Naive thymus-derived CD4-positive, alpha-beta T cell (primary cell): ENCODE data around the gene F11. TPM values are rescaled to one million over a fixed set of nuclear protein-coding genes. Genes with fewer than 3 reads are reported as not detected.
"Not testable (repeated sequence)": the region's sequence is repeated elsewhere in the genome, so short reads cannot be mapped to it uniquely, and the experiment has no call there.

Experiments
- ATAC-seq: fragments of 150-1000 bp; cut with Tn5 transposase; 2 replicates; pipeline ENCODE4 v1.10.0; 2021; ENCODE audit warnings: mild to moderate bottlenecking, moderate library complexity
- CTCF ChIA-PET: fragments of 350-600 bp; sonication (Branson Sonifier 250); formaldehyde crosslinking; loops from one replicate; lab custom pipeline; 2021; ENCODE audit warnings: antibody characterized with exemption; lab: Charles Lee
- POLR2A ChIA-PET: fragments of 350-600 bp; sonication (Branson Sonifier 250); formaldehyde crosslinking; loops from one replicate; lab custom pipeline; 2021; ENCODE audit warnings: antibody characterized with exemption, inconsistent platforms; lab: Charles Lee
- DNase-seq, 9 donors: peaks; one replicate each; pipeline versions ENCODE4 v3.0.0 to v3.0.0-alpha.2; 2020 to 2022; ENCODE audit warnings: mixed read lengths in 1 of 9
- H3K27ac ChIP-seq: one replicate; pipeline ENCODE4 v1.7.0; 2013; ENCODE audit warnings: mild to moderate bottlenecking, low read depth, low read length, moderate library complexity
- H3K27me3 ChIP-seq, 2 donors: one replicate each; pipeline ENCODE4 v1.7.0; 2013; ENCODE audit warnings: low read length in 2 of 2, mild to moderate bottlenecking in 2 of 2, moderate library complexity in 2 of 2; ENCODE audit not compliant: control insufficient read depth in 2 of 2, insufficient read depth in 2 of 2
- H3K36me3 ChIP-seq, 3 experiments: 1 replicate in 2 of 3; 2 replicates in 1 of 3; pipeline ENCODE4 v1.7.0; 2013; ENCODE audit warnings: low read length in 3 of 3, mild to moderate bottlenecking in 3 of 3, moderate library complexity in 1 of 3; ENCODE audit not compliant: insufficient read depth in 3 of 3, control insufficient read depth in 2 of 3
- H3K4me1 ChIP-seq, 2 donors: one replicate each; pipeline ENCODE4 v1.7.0; 2013; ENCODE audit warnings: low read length in 2 of 2, mild to moderate bottlenecking in 2 of 2, moderate library complexity in 1 of 2; ENCODE audit not compliant: control insufficient read depth in 2 of 2, insufficient read depth in 2 of 2
- H3K4me3 ChIP-seq: 2 replicates; pipeline ENCODE4 v1.7.0; 2013; ENCODE audit warnings: mild to moderate bottlenecking, low read length
- H3K9me3 ChIP-seq, 3 experiments: 1 replicate in 2 of 3; 2 replicates in 1 of 3; pipeline ENCODE4 v1.7.0; 2013; ENCODE audit warnings: low read length in 3 of 3; ENCODE audit not compliant: control insufficient read depth in 2 of 3
- H3K27ac Mint-ChIP-seq, 9 donors: one replicate each; pipeline ENCODE4 v1.8.0; 2020 to 2022; ENCODE audit warnings: mixed read lengths in 9 of 9, mild to moderate bottlenecking in 8 of 9, moderate library complexity in 5 of 9, inconsistent platforms in 2 of 9
- H3K27me3 Mint-ChIP-seq, 5 donors: one replicate each; pipeline ENCODE4 v1.8.0; 2021 to 2022; ENCODE audit warnings: mixed read lengths in 5 of 5, mild to moderate bottlenecking in 1 of 5
- H3K36me3 Mint-ChIP-seq, 5 donors: one replicate each; pipeline ENCODE4 v1.8.0; 2020 to 2022; ENCODE audit warnings: mixed read lengths in 5 of 5, mild to moderate bottlenecking in 3 of 5, inconsistent platforms in 1 of 5
- H3K4me1 Mint-ChIP-seq, 7 donors: one replicate each; pipeline ENCODE4 v1.8.0; 2020 to 2022; ENCODE audit warnings: mixed read lengths in 7 of 7, mild to moderate bottlenecking in 3 of 7, inconsistent platforms in 1 of 7
- H3K4me3 Mint-ChIP-seq, 10 donors: one replicate each; pipeline ENCODE4 v1.8.0; 2020 to 2022; ENCODE audit warnings: mild to moderate bottlenecking in 10 of 10, mixed read lengths in 10 of 10, moderate library complexity in 6 of 10, inconsistent platforms in 2 of 10
- H3K9me3 Mint-ChIP-seq, 11 donors: one replicate each; pipeline ENCODE4 v1.8.0; 2020 to 2022; ENCODE audit warnings: mixed read lengths in 11 of 11, mild to moderate bottlenecking in 4 of 11, inconsistent platforms in 1 of 11, moderate library complexity in 1 of 11
- intact Hi-C, 2 donors: fragments of 100-400 bp; cut with micrococcal nuclease; formaldehyde crosslinking; loops; one replicate each; pipeline ENCODE4 v1.15.1; 2023
- polyA plus RNA-seq, 2 donors: library from polyadenylated mRNA; unstranded; fragments of 300-500 nt; fragmentation: Illumina TruSeq; gene quantifications; one replicate each; pipeline ENCODE4 v1.2.3, GENCODE V29; 2021
- total RNA-seq, 6 experiments: library from RNA in 5 of 6; stranded (reverse) in 5 of 6; gene quantifications; 1 replicate in 5 of 6; 2 replicates in 1 of 6; pipeline ENCODE4 v1.2.3 and lab custom pipeline; 2021 to 2026

Gene F11
- total and polyA plus RNA-seq, 7 experiments from 2014 or later, result 0.64 TPM; not detected in 6

GRCh38 chr4:186260504-186261448 is 5.2 kb upstream of the F11 start:
- Histone ChIP-seq H3K27me3 (no peaks in the 10 kb centered on the region), H3K4me3 (no peak overlapping the region), H3K27ac (no peak overlapping the region), H3K36me3 (no peaks in the 10 kb centered on the region), H3K9me3 (no peaks in the 10 kb centered on the region), H3K4me1 (no peaks in the 10 kb centered on the region)
- intact Hi-C loops, result no loop called here
- Mint-ChIP-seq H3K4me3 (no peak overlapping the region), H3K9me3 (peaks cover 0 to 2% (median 0%) of the 10 kb centered on the region in 11 donors), H3K4me1 (no peaks in the 10 kb centered on the region), H3K27ac (no peak overlapping the region), H3K36me3 (peaks cover 0 to 24% (median 5%) of the 10 kb centered on the region in 5 donors), H3K27me3 (peaks cover 4 to 22% (median 17%) of the 10 kb centered on the region in 5 donors)
- ChIA-PET POLR2A (no interaction called here), CTCF (interaction anchor here (0.5 kb wide), 1 partner anchor 49 kb away, joined by 3 read pairs; no protein-coding TSS in a partner anchor)
- ATAC-seq (no peak), DNase-seq (no peak)

GRCh38 chr4:186264660-186265059 is 1.3 kb upstream of the F11 start:
- no peaks in the 10 kb centered on the region for H3K4me1 ChIP-seq
- H3K27ac Mint-ChIP-seq, result no peak overlapping the region
- no peaks in the 10 kb centered on the region for H3K27me3 ChIP-seq
- H3K27ac ChIP-seq, result no peak overlapping the region
- no peaks in the 10 kb centered on the region for H3K9me3 ChIP-seq
- H3K36me3 ChIP-seq, result no peaks in the 10 kb centered on the region
- no peak for DNase-seq
- no peaks in the 10 kb centered on the region for H3K4me1 Mint-ChIP-seq
- ChIA-PET POLR2A (no interaction called here), CTCF (no interaction called here)
- no peaks in the 10 kb centered on the region for H3K36me3 Mint-ChIP-seq
- H3K4me3 Mint-ChIP-seq, result no peak overlapping the region
- H3K9me3 Mint-ChIP-seq, result peaks cover 0 to 4% (median 0%) of the 10 kb centered on the region in 11 donors
- ATAC-seq, result no peak
- H3K27me3 Mint-ChIP-seq, result peaks cover 19 to 51% (median 44%) of the 10 kb centered on the region in 5 donors
- H3K4me3 ChIP-seq, result no peak overlapping the region
- intact Hi-C loops, result no loop called here

GRCh38 chr4:186265250-186265649 is 739 bp upstream of the F11 start:
- H3K27ac Mint-ChIP-seq, H3K9me3 ChIP-seq, DNase-seq, H3K27me3 ChIP-seq, H3K36me3 ChIP-seq, H3K4me3 Mint-ChIP-seq, H3K4me3 ChIP-seq, H3K4me1 ChIP-seq, ATAC-seq, H3K4me1 Mint-ChIP-seq, H3K9me3 Mint-ChIP-seq, H3K36me3 Mint-ChIP-seq, intact Hi-C loops, POLR2A ChIA-PET, H3K27ac ChIP-seq: not testable (repeated sequence)
- peaks cover 19 to 51% (median 44%) of the 10 kb centered on the region in 5 donors for H3K27me3 Mint-ChIP-seq
- CTCF ChIA-PET, result interaction anchor here (0.6 kb wide), 1 partner anchor 393 kb away, joined by 4 read pairs; no protein-coding TSS in a partner anchor

DNA sequence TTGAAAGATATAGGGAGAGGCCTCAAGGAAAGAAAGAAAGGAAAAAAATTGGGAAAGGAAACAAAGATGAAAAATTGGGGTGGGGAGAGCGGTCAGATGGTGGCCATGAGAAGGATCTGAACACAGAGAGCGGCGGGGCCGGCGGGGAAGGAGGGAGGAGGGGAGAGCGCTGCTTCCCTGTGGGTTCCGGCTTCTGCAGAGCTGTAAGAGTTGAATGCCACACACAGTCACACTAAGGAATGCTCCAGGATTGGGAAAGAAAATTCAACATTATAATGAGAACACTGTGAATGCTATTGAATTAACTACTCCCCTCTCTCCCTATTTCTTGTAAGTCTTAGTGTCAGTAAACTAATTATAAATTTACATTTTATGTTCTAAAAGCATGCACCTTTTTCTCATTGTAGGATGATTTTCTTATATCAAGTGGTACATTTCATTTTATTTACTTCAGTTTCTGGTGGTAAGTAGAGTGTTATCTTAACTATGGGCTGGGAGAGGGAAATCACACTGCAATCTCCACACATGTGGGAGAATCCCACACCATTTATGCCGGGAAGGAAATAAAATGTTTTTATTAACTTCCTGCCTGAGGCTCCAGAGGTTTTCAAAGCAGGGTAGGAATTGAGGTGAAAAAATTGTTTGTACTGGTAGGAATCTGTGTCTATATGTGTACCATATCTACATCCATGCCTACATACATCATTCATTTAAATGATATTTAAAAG is 904 bp downstream of the F11 start:
- H3K4me3 Mint-ChIP-seq, result no peak overlapping the region
- no peaks in the 10 kb centered on the region for H3K9me3 ChIP-seq
- DNase-seq (no peak), ATAC-seq (no peak)
- no peaks in the 10 kb centered on the region for H3K4me1 Mint-ChIP-seq
- POLR2A ChIA-PET, result no interaction called here
- peaks cover 0 to 4% (median 0%) of the 10 kb centered on the region in 11 donors for H3K9me3 Mint-ChIP-seq
- H3K4me1 ChIP-seq, result no peaks in the 10 kb centered on the region
- intact Hi-C loops, result no loop called here
- no peaks in the 10 kb centered on the region for H3K36me3 ChIP-seq
- H3K4me3 ChIP-seq, result no peak overlapping the region
- H3K27ac ChIP-seq, result no peak overlapping the region
- peaks cover 19 to 51% (median 48%) of the 10 kb centered on the region in 5 donors for H3K27me3 Mint-ChIP-seq
- H3K27me3 ChIP-seq, result no peaks in the 10 kb centered on the region
- no peak overlapping the region for H3K27ac Mint-ChIP-seq
- CTCF ChIA-PET, result no interaction called here
- no peaks in the 10 kb centered on the region for H3K36me3 Mint-ChIP-seq

- H3K4me1 Mint-ChIP-seq, result no peaks in the 10 kb centered on the region
- H3K4me3 Mint-ChIP-seq, result no peak overlapping the region
- ATAC-seq, result no peak
- no peak overlapping the region for H3K27ac Mint-ChIP-seq
- DNase-seq, result no peak
- ChIA-PET POLR2A (no interaction called here), CTCF (no interaction called here)
- H3K36me3 Mint-ChIP-seq, result no peaks in the 10 kb centered on the region
- H3K27me3 ChIP-seq, result no peaks in the 10 kb centered on the region
- no peak overlapping the region for H3K4me3 ChIP-seq
- H3K27me3 Mint-ChIP-seq, result peaks cover 14 to 31% (median 27%) of the 10 kb centered on the region in 5 donors
- H3K9me3 Mint-ChIP-seq, result peaks cover 0 to 4% (median 0%) of the 10 kb centered on the region in 11 donors
- no peak overlapping the region for H3K27ac ChIP-seq
- intact Hi-C loops, result no loop called here
- no peaks in the 10 kb centered on the region for H3K9me3 ChIP-seq
- H3K36me3 ChIP-seq, result no peaks in the 10 kb centered on the region
- no peaks in the 10 kb centered on the region for H3K4me1 ChIP-seq
Observed at GRCh38 chr4:186271081-186271678, 5.2 kb downstream of the F11 start.

DNA sequence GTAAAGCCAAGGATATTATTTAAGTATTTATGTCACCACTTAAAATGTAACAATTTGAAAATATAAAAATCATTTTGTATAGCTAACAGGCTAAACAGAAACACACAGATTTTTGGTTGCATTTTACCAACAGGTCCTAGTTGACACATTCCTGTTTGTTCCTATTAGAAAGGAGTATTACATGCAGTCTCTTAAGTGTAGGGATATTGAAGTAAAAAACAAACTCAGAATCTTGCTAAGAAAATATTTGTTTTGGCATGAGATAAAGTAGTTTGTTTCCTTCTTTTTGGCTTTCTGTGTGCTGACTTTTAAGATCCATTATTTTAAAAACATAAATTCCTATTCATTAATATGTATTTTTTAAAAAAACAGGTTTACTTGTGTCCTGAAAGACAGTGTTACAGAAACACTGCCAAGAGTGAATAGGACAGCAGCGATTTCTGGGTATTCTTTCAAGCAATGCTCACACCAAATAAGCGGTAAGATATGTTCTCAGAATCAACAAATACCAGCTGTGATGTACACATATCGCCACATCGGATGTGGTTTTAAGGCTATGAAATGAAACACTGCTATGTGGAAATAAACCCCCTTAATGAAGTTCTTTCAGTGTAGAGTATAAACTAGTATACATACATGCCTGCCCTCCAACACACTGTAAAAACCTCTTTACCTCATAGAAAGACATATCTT is 6.9 kb downstream of the F11 start:
- Mint-ChIP-seq H3K27ac (no peak overlapping the region), H3K4me1 (no peaks in the 10 kb centered on the region)
- intact Hi-C loops, result no loop called here

More for the DNA sequence above, 6.9 kb downstream of the F11 start:
- Mint-ChIP-seq H3K36me3 (no peaks in the 10 kb centered on the region), H3K4me3 (no peak overlapping the region), H3K9me3 (peaks cover 0 to 4% (median 0%) of the 10 kb centered on the region in 11 donors), H3K27me3 (peaks cover 2 to 21% (median 15%) of the 10 kb centered on the region in 5 donors)
- no peaks in the 10 kb centered on the region for H3K36me3 ChIP-seq
- H3K4me1 ChIP-seq, result no peaks in the 10 kb centered on the region
- H3K4me3 ChIP-seq, result no peak overlapping the region
- H3K9me3 ChIP-seq, result no peaks in the 10 kb centered on the region
- H3K27ac ChIP-seq, result no peak overlapping the region
- DNase-seq, result no peak
- no peak for ATAC-seq
- H3K27me3 ChIP-seq, result no peaks in the 10 kb centered on the region
- ChIA-PET POLR2A (no interaction called here), CTCF (no interaction called here)
